ENCODE data around the gene SECISBP2. TPM values are rescaled to one million over a fixed set of nuclear protein-coding genes. Genes with fewer than 3 reads are reported as not detected.

The SECISBP2 gene
- total RNA-seq: 15.5 and 18.2 TPM in 2 replicates

GRCh38 chr9:89318123-89319014 lies at the start of gene SECISBP2:
Gene SECISBP2, plus strand, starts transcription at chr9:89318500. Its CDS starts 77 bp downstream, at chr9:89318577.

GRCh38 chr9:89310475-89311345 lies 7.6 kb upstream of the SECISBP2 start, which contains the start of gene CKS2:
Gene CKS2, plus strand, starts transcription at chr9:89311195. Its CDS starts 98 bp downstream, at chr9:89311293.

Other genes starting within 250 kb of the SECISBP2 start
- gene SHC3, start 139.7 kb upstream of the SECISBP2 start, total RNA-seq: 17.8 and 22.3 TPM in 2 replicates
- 77.0 and 411 TPM in 2 replicates for gene CKS2, start 7.3 kb upstream of the SECISBP2 start, total RNA-seq
- gene SEMA4D, start 179.6 kb downstream of the SECISBP2 start, total RNA-seq: 0.19 and 0.28 TPM in 2 replicates

Data from regular cardiac myocyte (primary cell).